Chondrocyte (in vitro differentiated cells): ENCODE measurements around the gene PLA2G5. TPM values are rescaled to one million over a fixed set of nuclear protein-coding genes. Genes with fewer than 3 reads are reported as not detected.
"Not testable (repeated sequence)": the region's sequence is repeated elsewhere in the genome, so short reads cannot be mapped to it uniquely, and the experiment has no call there.

Source experiments
- DNase-seq: peaks from one replicate; pipeline ENCODE4 v3.0.0; 2021; ENCODE audit warnings: mixed read lengths, low spot score
- H3K27ac Mint-ChIP-seq: one replicate; pipeline ENCODE4 v1.8.0; 2021; ENCODE audit warnings: mild to moderate bottlenecking, moderate library complexity, mixed read lengths; ENCODE audit not compliant: unreplicated experiment
- H3K27me3 Mint-ChIP-seq: 2 replicates; pipeline ENCODE4 v1.8.0; 2021; ENCODE audit warnings: low read depth, mixed read lengths
- H3K36me3 Mint-ChIP-seq: 2 replicates; pipeline ENCODE4 v1.8.0; 2021; ENCODE audit warnings: low read depth, mixed read lengths
- H3K4me1 Mint-ChIP-seq: 2 replicates; pipeline ENCODE4 v1.8.0; 2021; ENCODE audit warnings: low read depth, mild to moderate bottlenecking, mixed read lengths
- H3K4me3 Mint-ChIP-seq: one replicate; pipeline ENCODE4 v1.8.0; 2021; ENCODE audit warnings: mild to moderate bottlenecking, moderate library complexity, mixed read lengths; ENCODE audit not compliant: unreplicated experiment
- H3K9me3 Mint-ChIP-seq: 2 replicates; pipeline ENCODE4 v1.8.0; 2021; ENCODE audit warnings: low read depth, mixed read lengths
- CTCF ChIP-seq: fragments of 200-600 bp; sonication (generic); IDR thresholded peaks from 2 replicates; pipeline ENCODE4 v1.5.0; 2021; ENCODE audit warnings: antibody characterized with exemption, mild to moderate bottlenecking, moderate library complexity
- total RNA-seq: library from RNA; stranded (reverse); gene quantifications from 3 replicates; pipeline ENCODE4 v1.2.1, GENCODE V29; 2021

PLA2G5 gene
- total RNA-seq, 1 donor from 2014 or later, result not detected

GRCh38 chr1:20124456-20125057 lies 54.6 kb downstream of the PLA2G5 start:
- Mint-ChIP-seq H3K4me3 (no peak overlapping the region), H3K27me3 (peaks cover 25% of the 10 kb centered on the region), H3K4me1 (peaks cover 4% of the 10 kb centered on the region), H3K9me3 (peaks cover 8% of the 10 kb centered on the region), H3K27ac (no peak overlapping the region), H3K36me3 (peaks cover under 1% of the 10 kb centered on the region)
- TF ChIP-seq CTCF, result no peak
- DNase-seq, result no peak

- Mint-ChIP-seq H3K36me3 (peaks cover 2% of the 10 kb centered on the region), H3K27me3 (peaks cover 21% of the 10 kb centered on the region), H3K9me3 (peaks cover 13% of the 10 kb centered on the region), H3K27ac (no peak overlapping the region), H3K4me3 (no peak overlapping the region), H3K4me1 (peaks cover 4% of the 10 kb centered on the region)
- DNase-seq, result no peak
- TF ChIP-seq CTCF, result no peak
Observed at GRCh38 chr1:20125100-20125499, 55.1 kb downstream of the PLA2G5 start.

GRCh38 chr1:20126041-20126805 lies 56.2 kb downstream of the PLA2G5 start:
- H3K4me3 Mint-ChIP-seq, result no peak overlapping the region
- H3K27me3 Mint-ChIP-seq, result peaks cover 13% of the 10 kb centered on the region
- H3K9me3 Mint-ChIP-seq, result peaks cover 17% of the 10 kb centered on the region
- peaks cover 2% of the 10 kb centered on the region for H3K36me3 Mint-ChIP-seq
- no peak overlapping the region for H3K27ac Mint-ChIP-seq
- H3K4me1 Mint-ChIP-seq, result peaks cover 4% of the 10 kb centered on the region
- no peak for TF ChIP-seq CTCF
- DNase-seq, result no peak

GRCh38 chr1:20126806-20127440 lies 56.9 kb downstream of the PLA2G5 start:
- no peak overlapping the region for H3K4me3 Mint-ChIP-seq
- peaks cover 4% of the 10 kb centered on the region for H3K4me1 Mint-ChIP-seq

GRCh38 chr1:20130518-20130917 lies 60.5 kb downstream of the PLA2G5 start:
- not testable (repeated sequence) for H3K36me3 Mint-ChIP-seq, H3K4me3 Mint-ChIP-seq, H3K27ac Mint-ChIP-seq, H3K4me1 Mint-ChIP-seq
- Mint-ChIP-seq H3K9me3 (peaks cover 17% of the 10 kb centered on the region), H3K27me3 (peaks cover 11% of the 10 kb centered on the region)
- peak; percentile 5 for DNase-seq

More at GRCh38 chr1:20126806-20127440, 56.9 kb downstream of the PLA2G5 start:
- Mint-ChIP-seq H3K36me3 (peaks cover 2% of the 10 kb centered on the region), H3K27me3 (peaks cover 9% of the 10 kb centered on the region), H3K9me3 (peaks cover 17% of the 10 kb centered on the region), H3K27ac (no peak overlapping the region)
- no peak for TF ChIP-seq CTCF
- DNase-seq, result no peak
